HUES64 (cell line): ENCODE results near the gene GPR37L1.
A peak's percentile ranks its signal among the peaks of the same experiment; 100 is the strongest.

Source experiments
- H3K27ac ChIP-seq: 2 replicates; pipeline ENCODE4 v1.7.0; 2013; ENCODE audit warnings: low read depth, low read length, inconsistent platforms
- H3K27me3 ChIP-seq: 2 replicates; pipeline ENCODE4 v1.6.1; 2013; ENCODE audit warnings: mild to moderate bottlenecking, low read length; ENCODE audit not compliant: insufficient read depth
- H3K36me3 ChIP-seq: 2 replicates; pipeline ENCODE4 v1.6.1; 2013; ENCODE audit warnings: mild to moderate bottlenecking, low read length; ENCODE audit not compliant: insufficient read depth
- H3K4me1 ChIP-seq: 2 replicates; pipeline ENCODE4 v1.6.1; 2013; ENCODE audit warnings: mild to moderate bottlenecking, low read length, moderate library complexity; ENCODE audit not compliant: insufficient read depth
- H3K4me3 ChIP-seq: 2 replicates; pipeline ENCODE4 v1.5.1; 2013; ENCODE audit warnings: mild to moderate bottlenecking, low read length, moderate library complexity
- H3K9ac ChIP-seq: 2 replicates; pipeline ENCODE4 v1.6.1; 2013; ENCODE audit warnings: mild to moderate bottlenecking, low read depth, low read length
- H3K9me3 ChIP-seq: 2 replicates; pipeline ENCODE4 v1.6.1; 2013; ENCODE audit warnings: low read depth, low read length; ENCODE audit not compliant: insufficient read depth
- WGBS: fragments of 150-250, 120-280 bp; methylation state at CpG from one replicate; pipeline ENCODE4 v1.1.7; 2013; ENCODE audit warnings: missing lambda C conversion rate; 5-methylcytosine and 5-hydroxymethylcytosine counted together

GPR37L1 gene

DNA sequence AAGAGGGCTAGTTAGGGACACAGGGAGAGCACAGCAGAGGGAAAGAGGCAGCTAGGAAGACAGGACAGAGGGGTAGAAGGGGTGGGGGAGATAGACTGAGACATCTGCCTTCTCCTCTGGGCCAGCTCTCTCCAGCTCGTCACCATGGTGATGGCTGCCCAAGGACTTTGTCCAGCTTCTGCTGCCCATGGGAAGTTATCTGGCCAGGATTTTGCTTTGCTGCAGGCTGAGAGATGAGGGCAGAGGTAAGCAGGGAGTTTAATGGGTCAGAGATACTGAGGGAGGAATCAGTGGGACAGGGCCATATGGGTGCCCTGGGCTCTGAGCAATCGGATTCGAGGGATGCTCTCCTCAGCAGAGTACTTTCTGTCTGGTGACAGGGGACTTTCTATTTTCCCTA is 34.5 kb upstream of the GPR37L1 start:
- H3K27ac ChIP-seq: no peak overlapping the region
- H3K27me3 ChIP-seq: no peaks in the 10 kb centered on the region
- 90% methylated on average over 3 of the region's 3 CpGs for WGBS
- no peaks in the 10 kb centered on the region for H3K9me3 ChIP-seq
- no peak overlapping the region for H3K4me3 ChIP-seq
- H3K9ac ChIP-seq: no peak overlapping the region
- peaks cover 26% of the 10 kb centered on the region for H3K4me1 ChIP-seq
- H3K36me3 ChIP-seq: no peaks in the 10 kb centered on the region

DNA sequence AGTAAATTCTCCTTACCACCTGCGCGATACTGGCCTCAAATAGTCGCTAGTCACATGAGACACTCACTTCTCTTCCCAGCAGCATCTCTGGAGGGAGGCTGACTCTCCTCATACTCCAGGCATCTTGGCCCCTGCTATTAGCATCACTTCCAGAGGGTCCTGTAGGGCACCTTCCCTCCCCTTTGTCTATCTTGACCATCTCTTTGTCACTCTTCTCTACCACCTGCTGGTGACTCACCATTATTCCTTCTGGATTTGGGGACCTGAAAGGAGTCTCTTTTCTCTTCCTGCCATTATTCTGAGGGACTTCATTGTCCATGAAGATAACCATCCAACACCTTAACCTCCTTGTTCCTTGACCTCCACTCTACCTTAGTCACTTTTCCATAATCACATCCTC is 31.7 kb upstream of the GPR37L1 start:
- no peak overlapping the region for H3K4me3 ChIP-seq
- H3K36me3 ChIP-seq: no peaks in the 10 kb centered on the region
- H3K9ac ChIP-seq: no peak overlapping the region
- peaks cover 9% of the 10 kb centered on the region for H3K4me1 ChIP-seq
- no peaks in the 10 kb centered on the region for H3K9me3 ChIP-seq
- no peaks in the 10 kb centered on the region for H3K27me3 ChIP-seq
- WGBS: 93% methylated on average over 3 of the region's 3 CpGs
- H3K27ac ChIP-seq: no peak overlapping the region

DNA sequence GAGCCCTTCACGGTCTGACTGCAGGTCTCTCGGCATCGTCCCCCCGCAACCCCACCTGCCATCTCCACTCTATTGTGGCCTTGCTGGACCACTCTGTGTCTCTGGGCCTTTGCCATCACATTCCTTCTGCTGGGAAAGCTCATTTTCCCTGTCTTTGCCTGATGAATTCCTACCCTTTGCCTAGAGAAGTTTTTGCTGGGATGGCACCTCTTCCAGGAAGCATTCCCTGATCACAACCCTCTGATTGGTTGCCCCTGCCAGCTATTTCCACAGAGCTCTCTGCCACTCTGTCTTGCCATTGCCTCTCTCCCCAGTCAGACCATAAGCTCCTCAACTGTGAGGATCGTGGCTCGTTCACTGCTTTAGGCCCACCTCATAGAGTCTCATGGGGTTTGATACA is 28.9 kb upstream of the GPR37L1 start:
- Histone ChIP-seq H3K9me3 (no peaks in the 10 kb centered on the region), H3K27me3 (no peaks in the 10 kb centered on the region), H3K9ac (no peak overlapping the region), H3K27ac (no peak overlapping the region), H3K4me3 (no peak overlapping the region), H3K36me3 (no peaks in the 10 kb centered on the region), H3K4me1 (no peaks in the 10 kb centered on the region)
- 91% methylated on average over 6 of the region's 6 CpGs for WGBS

DNA sequence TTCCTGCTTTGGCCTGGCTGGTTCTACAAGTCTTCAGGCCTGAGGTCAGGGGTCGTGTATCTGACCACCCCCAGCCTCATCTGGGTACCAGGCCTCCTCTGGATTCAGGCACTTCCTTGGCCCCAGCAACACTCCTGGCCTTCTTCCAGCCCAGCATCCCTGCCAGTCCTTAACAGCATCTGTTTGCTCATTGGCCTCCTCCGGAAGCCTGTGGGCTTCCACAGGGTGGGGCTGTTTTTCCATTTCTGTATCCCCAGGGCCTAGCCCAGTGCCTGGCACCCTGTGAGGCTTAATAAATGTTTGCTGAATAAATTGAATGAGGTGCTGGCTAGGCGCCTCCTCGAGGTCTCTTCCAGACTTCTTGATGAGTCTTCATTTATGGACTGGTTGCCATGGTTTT is 21.5 kb upstream of the GPR37L1 start:
- Histone ChIP-seq H3K9ac (no peak overlapping the region), H3K4me3 (no peak overlapping the region), H3K27me3 (no peaks in the 10 kb centered on the region), H3K4me1 (peaks cover 20% of the 10 kb centered on the region), H3K27ac (no peak overlapping the region), H3K9me3 (no peaks in the 10 kb centered on the region), H3K36me3 (no peaks in the 10 kb centered on the region)
- WGBS: 70% methylated on average over 4 of the region's 4 CpGs

DNA sequence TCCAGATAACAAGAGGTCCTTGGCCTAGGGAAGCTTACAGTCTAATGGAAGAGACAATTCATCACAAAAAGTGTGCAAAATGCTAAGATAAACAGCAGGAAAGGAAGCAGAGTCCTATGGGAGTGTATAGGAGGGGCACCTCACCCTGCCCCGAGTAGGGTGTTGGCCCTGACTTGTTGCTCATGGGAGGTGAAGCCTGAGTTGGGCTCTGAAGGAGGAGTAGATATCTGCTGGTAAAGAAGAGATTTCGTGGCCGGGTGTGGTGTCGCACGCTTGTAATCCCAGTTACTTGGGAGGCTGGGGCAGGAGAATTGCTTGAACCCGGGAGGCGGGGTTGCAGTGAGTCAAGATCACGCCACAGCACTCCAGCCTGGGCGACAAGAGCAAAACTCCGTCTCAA is 18.6 kb upstream of the GPR37L1 start:
- Histone ChIP-seq H3K4me3 (no peak overlapping the region), H3K9me3 (no peaks in the 10 kb centered on the region), H3K27me3 (no peaks in the 10 kb centered on the region), H3K4me1 (peaks cover 27% of the 10 kb centered on the region), H3K9ac (no peak overlapping the region), H3K27ac (no peak overlapping the region), H3K36me3 (no peaks in the 10 kb centered on the region)
- WGBS: 90% methylated on average over 10 of the region's 10 CpGs

DNA sequence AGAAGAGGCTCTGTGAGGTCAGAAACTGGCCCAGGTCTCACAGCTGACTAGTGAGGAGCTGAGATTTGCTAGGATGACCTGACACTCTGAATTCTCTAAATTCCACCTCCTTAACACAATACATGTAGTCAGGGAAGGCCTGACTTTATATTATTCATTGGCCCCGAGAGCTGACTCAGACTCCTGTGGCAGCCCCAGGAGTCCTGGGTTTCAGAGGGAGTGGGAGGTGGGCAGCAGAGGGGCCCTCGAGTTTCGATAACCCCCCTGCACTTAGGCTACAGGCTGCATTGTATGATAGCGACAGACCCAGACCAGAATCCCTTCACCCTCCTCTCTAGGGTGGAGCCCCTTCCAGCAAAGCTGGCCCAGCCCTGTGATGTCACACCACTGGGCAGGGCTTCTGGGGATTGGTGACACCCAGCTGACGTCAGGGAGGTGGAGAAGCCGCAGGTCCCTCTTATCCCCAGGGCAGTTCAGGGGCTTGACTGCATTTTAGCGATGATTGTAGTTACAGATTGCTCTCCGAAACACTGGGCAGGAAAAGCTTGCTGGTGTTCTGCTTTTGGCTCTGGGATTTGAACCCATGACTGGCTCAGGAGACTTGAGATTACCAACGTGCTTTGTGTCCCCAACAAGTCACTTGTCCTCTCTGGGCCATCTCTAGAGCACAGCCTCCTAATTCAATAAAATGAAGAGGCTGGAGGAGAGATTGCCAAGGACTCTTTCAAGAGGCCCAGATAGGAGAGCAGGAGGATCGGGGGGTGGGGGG is 17.0 kb upstream of the GPR37L1 start:
- WGBS: 12% methylated on average over 9 of the region's 10 CpGs
- peak overlapping the region; percentile 2; the same call in 1 of the 2 replicates for H3K9ac ChIP-seq
- no peaks in the 10 kb centered on the region for H3K9me3 ChIP-seq
- peak overlapping the region; percentile 30 for H3K4me3 ChIP-seq
- peak overlapping the region; percentile 57 for H3K27ac ChIP-seq
- H3K4me1 ChIP-seq: peaks cover 27% of the 10 kb centered on the region
- H3K27me3 ChIP-seq: no peaks in the 10 kb centered on the region
- H3K36me3 ChIP-seq: no peaks in the 10 kb centered on the region

DNA sequence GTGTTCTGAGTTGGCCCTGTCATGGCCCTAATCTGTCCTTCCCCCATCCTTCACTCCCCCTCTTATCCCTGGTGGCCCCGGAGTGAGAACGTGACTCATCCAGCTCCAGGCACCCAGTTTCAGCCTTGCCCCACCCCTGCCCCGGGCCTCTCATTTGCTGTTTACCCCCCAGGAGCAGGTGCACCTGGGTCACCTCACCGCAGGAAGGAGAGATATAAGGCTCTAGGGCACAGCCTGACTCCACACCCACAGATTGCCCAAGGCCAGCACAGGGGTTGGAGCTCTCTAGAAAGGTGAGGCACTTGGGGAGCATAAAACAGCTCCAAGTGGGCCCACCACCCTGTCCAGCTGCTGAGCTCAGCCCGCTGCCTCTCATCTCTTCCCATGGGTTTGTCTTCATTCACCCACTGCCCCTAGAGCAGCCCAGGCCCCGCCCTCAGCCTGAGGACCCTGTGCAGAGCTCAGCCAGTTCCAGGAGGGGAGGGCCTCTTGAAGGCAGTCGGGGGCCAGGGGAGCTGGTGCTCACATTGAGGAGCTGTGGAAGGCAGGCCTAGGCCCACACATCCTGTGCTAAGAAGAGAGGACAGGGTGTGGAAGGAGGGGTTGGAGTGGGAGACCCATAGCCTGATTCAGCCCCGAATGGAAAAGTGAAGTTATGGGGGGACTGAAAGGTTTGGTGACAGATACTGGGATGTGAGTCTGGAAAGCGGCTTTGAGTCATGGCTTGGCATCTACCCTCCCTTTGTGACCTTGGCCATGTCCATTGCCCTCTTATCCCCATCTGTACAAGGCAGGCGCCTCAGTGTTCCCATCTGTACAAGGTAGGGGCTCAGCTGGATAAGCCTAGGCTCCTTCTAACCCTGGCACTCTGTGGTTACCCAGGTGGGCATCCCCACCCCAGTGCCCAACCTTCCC is 16.1 kb upstream of the GPR37L1 start:
- Histone ChIP-seq H3K27ac (peak overlapping the region; percentile 57), H3K4me3 (no peak overlapping the region), H3K27me3 (no peaks in the 10 kb centered on the region), H3K36me3 (no peaks in the 10 kb centered on the region), H3K4me1 (peaks cover 19% of the 10 kb centered on the region), H3K9me3 (no peaks in the 10 kb centered on the region), H3K9ac (peak overlapping the region; percentile 20; the same call in 1 of the 2 replicates)
- 78% methylated on average over 10 of the region's 10 CpGs for WGBS

DNA sequence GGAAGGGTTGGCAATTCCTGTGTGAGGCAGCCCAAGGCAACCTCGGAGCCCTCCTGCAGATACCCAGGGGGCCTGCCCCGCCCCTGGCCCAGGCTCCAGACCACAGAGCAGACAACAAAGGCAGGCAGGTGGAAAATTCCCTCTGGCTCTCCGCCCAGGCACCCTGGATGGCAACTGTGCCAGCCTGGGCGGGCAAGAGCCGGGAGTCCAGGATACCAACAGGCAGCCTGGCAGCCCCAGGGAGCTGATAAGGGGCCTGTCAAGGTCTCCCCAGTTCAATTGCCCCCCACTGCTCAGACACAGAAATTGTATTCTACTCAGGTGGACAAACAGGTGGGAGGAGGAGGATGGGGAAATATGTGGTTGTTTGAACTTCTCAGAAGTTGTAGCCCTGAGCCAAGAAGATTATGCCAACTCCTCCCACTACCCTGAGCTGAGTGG is 15.4 kb upstream of the GPR37L1 start:
- Histone ChIP-seq H3K4me3 (no peak overlapping the region), H3K4me1 (peaks cover 17% of the 10 kb centered on the region), H3K27ac (no peak overlapping the region), H3K27me3 (no peaks in the 10 kb centered on the region), H3K36me3 (no peaks in the 10 kb centered on the region), H3K9me3 (no peaks in the 10 kb centered on the region), H3K9ac (no peak overlapping the region)
- 74% methylated on average over 5 of the region's 5 CpGs for WGBS

DNA sequence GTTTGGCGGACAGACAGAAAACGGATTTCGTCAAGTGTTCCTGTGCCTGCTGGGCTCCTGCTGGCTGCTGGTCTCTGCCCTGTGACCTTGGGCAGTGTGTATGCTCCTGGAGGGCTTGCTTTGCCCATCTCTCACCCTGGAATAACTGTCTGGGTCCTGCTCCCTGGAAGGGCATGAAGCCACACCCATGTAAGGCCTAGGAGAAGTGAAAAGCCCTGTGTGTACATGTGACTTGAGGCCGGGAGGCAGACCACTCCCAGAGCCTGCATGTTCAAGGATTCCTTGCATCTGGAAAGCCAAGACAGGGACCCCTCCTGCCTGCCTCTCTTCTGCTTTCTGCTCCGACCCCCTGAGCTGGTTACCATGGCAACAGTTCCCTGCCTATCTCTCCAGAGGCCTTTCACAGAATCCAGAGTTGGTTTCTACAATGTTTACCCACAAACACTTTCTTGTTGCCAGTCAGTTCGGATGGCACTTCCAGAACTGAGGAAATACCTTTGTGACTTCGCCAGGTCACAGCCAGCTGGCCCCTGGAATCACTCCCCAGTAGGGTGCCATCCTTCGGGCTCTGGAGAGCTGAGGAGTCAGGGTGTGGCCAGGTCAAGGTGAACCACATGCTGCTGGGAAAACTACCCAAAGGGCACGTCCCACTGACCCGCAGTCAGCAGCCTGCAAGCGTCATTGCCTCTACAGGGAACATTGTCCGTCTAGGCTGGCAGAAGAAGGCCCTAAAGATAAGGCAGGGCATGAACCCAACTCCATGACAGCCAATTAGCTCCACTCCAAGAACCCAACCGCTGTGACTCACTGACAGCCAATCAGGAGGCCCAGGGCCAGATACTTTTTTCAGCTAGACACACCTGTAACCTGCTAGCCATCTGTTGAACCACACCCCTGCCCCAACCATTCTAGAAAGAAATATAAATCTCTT is 14.7 kb upstream of the GPR37L1 start:
- H3K9ac ChIP-seq: no peak overlapping the region
- no peak overlapping the region for H3K27ac ChIP-seq

DNA sequence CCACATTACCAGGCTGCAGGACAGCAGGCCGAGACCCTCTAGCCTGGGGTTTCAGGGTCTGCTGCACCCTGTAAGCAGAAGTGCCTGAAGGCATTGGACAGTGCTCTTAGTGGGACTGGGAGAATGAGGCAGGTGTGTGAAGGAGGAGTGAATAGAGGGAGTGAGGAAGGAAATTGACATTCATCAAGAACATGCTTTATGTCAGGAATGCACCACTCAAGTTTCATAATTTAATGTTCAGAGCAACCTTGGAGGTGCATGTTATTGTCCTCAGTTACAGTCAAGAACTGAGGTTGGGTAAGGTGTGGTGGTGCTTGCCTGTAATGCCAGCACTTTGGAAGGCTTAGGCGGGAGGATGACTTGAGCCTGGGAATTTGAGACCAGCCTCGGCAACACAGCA is 11.7 kb upstream of the GPR37L1 start:
- Histone ChIP-seq H3K4me1 (peaks cover 15% of the 10 kb centered on the region), H3K27ac (no peak overlapping the region), H3K27me3 (no peaks in the 10 kb centered on the region), H3K9ac (no peak overlapping the region), H3K9me3 (no peaks in the 10 kb centered on the region), H3K4me3 (no peak overlapping the region), H3K36me3 (no peaks in the 10 kb centered on the region)
- 90% methylated on average over 3 of the region's 3 CpGs for WGBS

More for the DNA sequence above, 14.7 kb upstream of the GPR37L1 start:
- WGBS: 83% methylated on average over 13 of the region's 13 CpGs
- H3K4me1 ChIP-seq: peaks cover 17% of the 10 kb centered on the region
- H3K9me3 ChIP-seq: no peaks in the 10 kb centered on the region
- no peaks in the 10 kb centered on the region for H3K36me3 ChIP-seq
- H3K27me3 ChIP-seq: no peaks in the 10 kb centered on the region
- no peak overlapping the region for H3K4me3 ChIP-seq
